Measurements from ENCODE around the gene XYLT1. TPM values are rescaled to one million over a fixed set of nuclear protein-coding genes. Genes with fewer than 3 reads are reported as not detected.

XYLT1 gene
- total RNA-seq, 1 donor from 2014 or later, result 16.4 TPM

- H3K9me3 Mint-ChIP-seq, result no peaks in the 10 kb centered on the region
- H3K27me3 Mint-ChIP-seq (ENCODE audit: insufficient read depth), result no peaks in the 10 kb centered on the region
- H3K36me3 Mint-ChIP-seq (ENCODE audit: low read depth), result peaks cover 10% of the 10 kb centered on the region
- no peak for DNase-seq (ENCODE audit: low spot score)
- H3K27ac Mint-ChIP-seq, result no peak overlapping the region
- intact Hi-C loops (cut with micrococcal nuclease), result no loop called here
- H3K4me1 Mint-ChIP-seq (ENCODE audit: low read depth), result peaks cover 18% of the 10 kb centered on the region
- H3K4me3 Mint-ChIP-seq, result no peak overlapping the region
Measured at GRCh38 chr16:17170435-17170834, 300.3 kb downstream of the XYLT1 start.

GRCh38 chr16:17168181-17168580 is 302.6 kb downstream of the XYLT1 start:
- intact Hi-C loops (cut with micrococcal nuclease), result no loop called here
- H3K4me3 Mint-ChIP-seq, result no peak overlapping the region

GRCh38 chr16:17166095-17166494 is 304.7 kb downstream of the XYLT1 start:
- Mint-ChIP-seq H3K9me3 (no peaks in the 10 kb centered on the region), H3K27me3 (ENCODE audit: insufficient read depth) (no peaks in the 10 kb centered on the region), H3K4me3 (no peak overlapping the region), H3K4me1 (ENCODE audit: low read depth) (no peaks in the 10 kb centered on the region), H3K36me3 (ENCODE audit: low read depth) (peaks cover 3% of the 10 kb centered on the region), H3K27ac (no peak overlapping the region)
- DNase-seq (ENCODE audit: low spot score), result no peak
- intact Hi-C loops (cut with micrococcal nuclease), result no loop called here

More at GRCh38 chr16:17168181-17168580, 302.6 kb downstream of the XYLT1 start:
- no peaks in the 10 kb centered on the region for H3K9me3 Mint-ChIP-seq
- no peaks in the 10 kb centered on the region for H3K27me3 Mint-ChIP-seq (ENCODE audit: insufficient read depth)
- no peak overlapping the region for H3K27ac Mint-ChIP-seq
- peaks cover 6% of the 10 kb centered on the region for H3K36me3 Mint-ChIP-seq (ENCODE audit: low read depth)
- DNase-seq (ENCODE audit: low spot score), result no peak
- H3K4me1 Mint-ChIP-seq (ENCODE audit: low read depth), result peaks cover 5% of the 10 kb centered on the region

DNA sequence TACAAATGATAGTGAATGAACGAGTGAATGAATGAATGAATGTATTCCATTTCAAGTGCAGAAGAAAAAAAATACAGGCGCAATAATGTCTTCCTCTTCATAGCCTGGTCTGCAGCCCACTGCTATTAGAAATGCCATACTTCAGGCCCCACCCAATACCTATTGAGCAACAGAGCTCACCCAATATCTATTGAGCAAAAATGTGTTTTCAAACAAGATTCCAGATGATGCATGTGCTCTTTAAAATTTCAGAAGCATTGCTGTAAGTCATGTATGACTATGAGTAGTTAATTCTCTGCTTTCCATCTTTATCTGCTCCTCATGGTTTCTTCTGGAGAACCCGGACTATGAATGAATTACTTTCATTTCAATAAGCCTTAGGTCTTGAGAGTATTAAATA is 308.2 kb downstream of the XYLT1 start:
- H3K27ac Mint-ChIP-seq, result no peak overlapping the region
- H3K27me3 Mint-ChIP-seq (ENCODE audit: insufficient read depth), result no peaks in the 10 kb centered on the region
- H3K9me3 Mint-ChIP-seq, result no peaks in the 10 kb centered on the region
- no peaks in the 10 kb centered on the region for H3K4me1 Mint-ChIP-seq (ENCODE audit: low read depth)
- peaks cover 7% of the 10 kb centered on the region for H3K36me3 Mint-ChIP-seq (ENCODE audit: low read depth)
- intact Hi-C loops (cut with micrococcal nuclease), result no loop called here
- H3K4me3 Mint-ChIP-seq, result no peak overlapping the region
- no peak for DNase-seq (ENCODE audit: low spot score)

- H3K36me3 Mint-ChIP-seq (ENCODE audit: low read depth), result peaks cover 7% of the 10 kb centered on the region
- H3K27ac Mint-ChIP-seq, result no peak overlapping the region
- no peaks in the 10 kb centered on the region for H3K4me1 Mint-ChIP-seq (ENCODE audit: low read depth)
- intact Hi-C loops (cut with micrococcal nuclease), result no loop called here
- no peaks in the 10 kb centered on the region for H3K9me3 Mint-ChIP-seq
- no peak for DNase-seq (ENCODE audit: low spot score)
- H3K4me3 Mint-ChIP-seq, result no peak overlapping the region
- no peaks in the 10 kb centered on the region for H3K27me3 Mint-ChIP-seq (ENCODE audit: insufficient read depth)
Measured at GRCh38 chr16:17160920-17161431, 309.8 kb downstream of the XYLT1 start.

- DNase-seq (ENCODE audit: low spot score), result no peak
- H3K36me3 Mint-ChIP-seq (ENCODE audit: low read depth), result peaks cover 7% of the 10 kb centered on the region
- no peak overlapping the region for H3K4me3 Mint-ChIP-seq
- H3K27me3 Mint-ChIP-seq (ENCODE audit: insufficient read depth), result no peaks in the 10 kb centered on the region
- H3K27ac Mint-ChIP-seq, result no peak overlapping the region
- H3K4me1 Mint-ChIP-seq (ENCODE audit: low read depth), result no peaks in the 10 kb centered on the region
- no peaks in the 10 kb centered on the region for H3K9me3 Mint-ChIP-seq
- intact Hi-C loops (cut with micrococcal nuclease), result no loop called here
Measured at GRCh38 chr16:17160285-17160853, 310.4 kb downstream of the XYLT1 start.

GRCh38 chr16:17159617-17160016 is 311.1 kb downstream of the XYLT1 start:
- intact Hi-C loops (cut with micrococcal nuclease), result no loop called here
- Mint-ChIP-seq H3K4me3 (no peak overlapping the region), H3K36me3 (ENCODE audit: low read depth) (peaks cover 7% of the 10 kb centered on the region), H3K9me3 (no peaks in the 10 kb centered on the region), H3K4me1 (ENCODE audit: low read depth) (no peaks in the 10 kb centered on the region), H3K27ac (no peak overlapping the region), H3K27me3 (ENCODE audit: insufficient read depth) (no peaks in the 10 kb centered on the region)
- no peak for DNase-seq (ENCODE audit: low spot score)

GRCh38 chr16:17155936-17156335 is 314.8 kb downstream of the XYLT1 start:
- Mint-ChIP-seq H3K27me3 (ENCODE audit: insufficient read depth) (no peaks in the 10 kb centered on the region), H3K4me1 (ENCODE audit: low read depth) (no peaks in the 10 kb centered on the region), H3K36me3 (ENCODE audit: low read depth) (peaks cover 7% of the 10 kb centered on the region), H3K9me3 (no peaks in the 10 kb centered on the region), H3K27ac (no peak overlapping the region), H3K4me3 (no peak overlapping the region)
- DNase-seq (ENCODE audit: low spot score), result no peak
- intact Hi-C loops (cut with micrococcal nuclease), result no loop called here

GRCh38 chr16:17155485-17155884 is 315.3 kb downstream of the XYLT1 start:
- H3K9me3 Mint-ChIP-seq, result no peaks in the 10 kb centered on the region
- no peak for DNase-seq (ENCODE audit: low spot score)
- intact Hi-C loops (cut with micrococcal nuclease), result no loop called here
- H3K36me3 Mint-ChIP-seq (ENCODE audit: low read depth), result peaks cover 7% of the 10 kb centered on the region
- H3K4me1 Mint-ChIP-seq (ENCODE audit: low read depth), result no peaks in the 10 kb centered on the region
- no peaks in the 10 kb centered on the region for H3K27me3 Mint-ChIP-seq (ENCODE audit: insufficient read depth)
- no peak overlapping the region for H3K4me3 Mint-ChIP-seq
- H3K27ac Mint-ChIP-seq, result no peak overlapping the region

- intact Hi-C loops (cut with micrococcal nuclease), result no loop called here
- Mint-ChIP-seq H3K36me3 (ENCODE audit: low read depth) (peaks cover 7% of the 10 kb centered on the region), H3K4me1 (ENCODE audit: low read depth) (no peaks in the 10 kb centered on the region)
Measured at GRCh38 chr16:17154981-17155380, 315.8 kb downstream of the XYLT1 start.

GRCh38 chr16:17152311-17152710 is 318.4 kb downstream of the XYLT1 start:
- Mint-ChIP-seq H3K9me3 (no peaks in the 10 kb centered on the region), H3K4me1 (ENCODE audit: low read depth) (no peaks in the 10 kb centered on the region), H3K27ac (no peak overlapping the region), H3K4me3 (no peak overlapping the region), H3K27me3 (ENCODE audit: insufficient read depth) (no peaks in the 10 kb centered on the region), H3K36me3 (ENCODE audit: low read depth) (no peaks in the 10 kb centered on the region)
- DNase-seq (ENCODE audit: low spot score), result no peak
- intact Hi-C loops (cut with micrococcal nuclease), result no loop called here

More at GRCh38 chr16:17154981-17155380, 315.8 kb downstream of the XYLT1 start:
- H3K27me3 Mint-ChIP-seq (ENCODE audit: insufficient read depth), result no peaks in the 10 kb centered on the region
- H3K4me3 Mint-ChIP-seq, result no peak overlapping the region
- no peak overlapping the region for H3K27ac Mint-ChIP-seq
- no peak for DNase-seq (ENCODE audit: low spot score)
- no peaks in the 10 kb centered on the region for H3K9me3 Mint-ChIP-seq

DNA sequence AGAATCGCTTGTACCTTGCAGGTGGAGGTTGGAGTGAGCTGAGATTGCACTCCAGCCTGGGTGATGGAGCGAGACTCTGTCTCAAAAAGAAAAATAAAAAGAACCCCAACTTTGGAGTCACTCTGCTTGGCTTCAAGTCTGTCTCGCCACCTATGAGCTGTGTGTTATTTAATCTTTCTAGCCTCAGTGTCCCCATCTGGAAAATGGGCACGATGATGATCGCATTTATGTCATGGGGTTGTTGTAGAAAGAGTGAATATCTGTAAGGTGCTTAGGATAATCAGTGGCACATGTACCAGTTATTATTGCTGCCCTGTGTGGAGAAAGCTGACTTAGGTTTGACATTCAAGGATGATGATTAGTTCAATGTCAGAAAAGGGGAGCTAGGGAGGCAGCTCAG is 319.4 kb downstream of the XYLT1 start:
- H3K27ac Mint-ChIP-seq, result no peak overlapping the region
- DNase-seq (ENCODE audit: low spot score), result no peak
- H3K36me3 Mint-ChIP-seq (ENCODE audit: low read depth), result no peaks in the 10 kb centered on the region
- H3K4me1 Mint-ChIP-seq (ENCODE audit: low read depth), result no peaks in the 10 kb centered on the region
- H3K4me3 Mint-ChIP-seq, result no peak overlapping the region
- H3K27me3 Mint-ChIP-seq (ENCODE audit: insufficient read depth), result no peaks in the 10 kb centered on the region
- intact Hi-C loops (cut with micrococcal nuclease), result no loop called here
- H3K9me3 Mint-ChIP-seq, result no peaks in the 10 kb centered on the region

DNA sequence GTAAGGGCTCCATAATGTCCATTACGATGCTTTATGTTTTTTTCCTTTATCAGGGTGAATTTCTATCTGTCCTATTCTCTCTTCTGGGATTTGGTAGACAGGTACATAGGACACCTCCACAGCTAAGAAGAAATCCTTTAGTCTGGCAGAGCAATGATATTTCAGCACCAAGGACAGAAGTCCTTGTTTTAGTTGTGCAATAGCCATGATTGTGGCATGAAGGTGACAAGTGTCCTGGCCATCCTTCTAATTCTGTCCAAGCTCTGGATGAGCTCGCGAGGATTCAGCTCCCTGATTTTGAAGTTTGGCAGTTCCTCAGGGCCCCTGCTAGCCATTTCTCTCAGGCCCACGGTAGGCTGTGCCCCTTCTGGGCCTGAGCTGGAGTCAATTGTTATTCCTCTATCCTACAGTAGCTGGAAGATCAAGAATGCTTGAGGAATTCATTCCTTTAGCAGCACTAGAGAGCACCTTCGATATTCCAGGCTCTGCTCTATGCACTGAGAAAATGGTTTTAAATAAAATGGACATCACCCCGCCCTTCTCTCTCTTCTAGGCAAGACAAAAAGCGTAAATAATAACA is 320.8 kb downstream of the XYLT1 start:
- Mint-ChIP-seq H3K27ac (no peak overlapping the region), H3K4me3 (no peak overlapping the region), H3K4me1 (ENCODE audit: low read depth) (no peaks in the 10 kb centered on the region), H3K9me3 (no peaks in the 10 kb centered on the region), H3K27me3 (ENCODE audit: insufficient read depth) (no peaks in the 10 kb centered on the region), H3K36me3 (ENCODE audit: low read depth) (peaks cover 5% of the 10 kb centered on the region)
- intact Hi-C loops (cut with micrococcal nuclease), result no loop called here
- no peak for DNase-seq (ENCODE audit: low spot score)

DNA sequence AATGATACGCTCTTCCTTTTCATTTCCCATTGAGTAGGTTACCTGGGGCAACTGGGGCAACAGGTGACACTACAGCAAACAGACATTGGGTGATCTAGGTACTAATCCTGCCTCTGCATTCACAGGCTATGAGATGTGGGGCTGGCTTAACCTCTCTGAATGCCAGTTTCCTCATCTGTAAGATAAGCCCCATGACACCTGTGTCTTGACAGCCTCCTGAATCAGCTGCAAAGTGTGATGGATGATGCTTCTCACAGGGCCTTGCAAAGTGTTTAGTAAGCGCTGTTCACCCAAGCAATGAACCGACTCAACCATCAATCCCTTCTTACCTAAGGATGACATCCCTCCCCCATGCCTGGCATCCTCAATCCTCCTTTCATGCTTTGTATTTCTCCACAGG is 322.8 kb downstream of the XYLT1 start:
- no peak overlapping the region for H3K27ac Mint-ChIP-seq

More for the DNA sequence above, 322.8 kb downstream of the XYLT1 start:
- no peak for DNase-seq (ENCODE audit: low spot score)
- intact Hi-C loops (cut with micrococcal nuclease), result no loop called here
- no peaks in the 10 kb centered on the region for H3K4me1 Mint-ChIP-seq (ENCODE audit: low read depth)
- H3K27me3 Mint-ChIP-seq (ENCODE audit: insufficient read depth), result no peaks in the 10 kb centered on the region
- H3K36me3 Mint-ChIP-seq (ENCODE audit: low read depth), result peaks cover 5% of the 10 kb centered on the region
- H3K4me3 Mint-ChIP-seq, result no peak overlapping the region
- no peaks in the 10 kb centered on the region for H3K9me3 Mint-ChIP-seq
